ENCODE measurements around the gene CYTH1.

Gene CYTH1

DNA sequence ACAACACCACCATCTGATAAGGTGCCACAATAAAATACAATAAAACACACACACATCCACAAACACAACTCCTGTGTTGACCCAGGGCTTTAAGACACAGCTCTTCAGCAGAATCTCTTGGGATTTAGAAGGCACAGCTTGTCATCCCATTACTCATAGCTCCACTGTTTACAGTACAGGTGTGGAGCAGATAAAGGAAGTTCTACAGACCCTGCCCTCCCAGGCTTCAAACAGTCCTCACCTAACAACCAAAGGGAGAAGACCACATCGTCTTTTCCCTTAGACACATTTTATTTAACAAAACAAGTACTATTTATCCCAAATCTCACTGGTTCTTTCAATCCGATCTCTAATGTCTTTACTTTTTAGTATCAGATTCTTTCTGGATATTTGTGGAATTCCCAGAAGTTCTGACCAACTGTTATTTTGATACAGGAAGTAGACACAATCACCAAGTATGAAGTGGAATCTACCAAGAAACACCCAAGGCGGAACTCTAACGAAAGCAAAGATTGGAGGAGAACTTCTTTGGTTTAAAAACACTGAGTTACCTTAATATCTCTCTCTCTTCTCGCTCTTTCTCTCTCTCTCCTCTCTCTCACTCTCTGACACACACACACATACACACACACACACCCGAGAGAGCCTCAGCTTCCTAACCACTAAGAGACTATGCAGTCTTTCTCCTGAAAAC, 46.1 kb downstream of the CYTH1 start:
- no peak for DNase-seq (ENCODE audit: low spot score)

DNA sequence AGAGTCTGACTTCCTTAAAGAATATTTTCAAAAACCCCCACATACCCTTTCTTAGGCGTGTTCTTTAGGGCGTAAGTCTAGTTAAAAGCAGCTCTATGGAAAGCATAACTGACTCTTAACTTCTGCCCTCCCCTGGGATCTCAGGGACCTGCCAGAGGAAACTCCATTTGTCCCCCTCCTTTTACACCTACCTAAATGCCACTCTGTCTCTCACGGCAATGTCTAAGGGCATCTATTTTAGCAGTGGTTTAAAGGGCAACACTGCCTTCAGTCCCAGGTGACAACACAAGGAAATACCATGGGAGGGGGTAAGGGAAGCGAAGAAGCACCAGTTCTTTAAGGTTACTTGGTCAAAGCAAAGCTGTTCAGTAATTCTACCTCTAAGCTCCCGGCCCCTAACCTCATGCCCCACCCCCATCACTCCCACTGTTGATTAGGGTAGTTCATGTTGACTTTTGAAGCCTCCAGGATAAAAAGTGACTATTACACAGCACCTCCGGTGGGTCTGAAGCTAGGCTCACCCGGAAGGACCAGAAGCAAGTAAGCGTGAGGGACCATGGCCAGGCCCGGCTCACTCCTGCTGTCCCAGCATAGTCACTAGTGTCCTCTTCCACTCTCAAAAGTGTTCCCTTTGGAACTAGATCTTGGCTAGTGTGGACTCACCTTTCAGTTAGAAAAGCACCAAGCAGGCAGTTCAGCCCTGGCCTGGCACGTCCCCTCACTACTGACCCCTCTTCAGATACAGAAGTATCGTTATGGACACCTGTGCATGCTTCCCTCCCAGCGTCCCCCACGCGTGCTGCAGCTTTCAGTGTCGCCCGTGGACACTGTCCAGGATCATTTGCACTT, 47.1 kb downstream of the CYTH1 start:
- no peak for DNase-seq (ENCODE audit: low spot score)

DNA sequence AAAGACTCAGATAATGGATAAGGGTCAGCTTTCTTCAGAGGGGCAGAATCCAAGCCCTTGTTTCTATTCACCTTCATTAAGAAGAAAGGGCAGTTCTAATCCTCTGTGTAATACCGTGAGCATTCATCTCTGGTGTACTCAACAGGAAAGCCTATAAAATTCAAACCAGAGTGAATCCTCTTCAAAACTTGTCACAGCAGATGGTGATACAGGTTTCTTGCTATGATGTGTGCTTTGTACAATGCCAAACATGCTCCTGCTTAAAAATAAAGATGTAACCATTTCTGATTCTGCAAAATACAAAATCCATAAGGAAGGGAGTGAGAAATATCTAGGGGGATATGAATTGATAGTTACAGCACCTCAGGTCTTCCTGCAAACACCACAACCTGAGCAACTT, 49.7 kb downstream of the CYTH1 start:
- DNase-seq (ENCODE audit: low spot score) = no peak

DNA sequence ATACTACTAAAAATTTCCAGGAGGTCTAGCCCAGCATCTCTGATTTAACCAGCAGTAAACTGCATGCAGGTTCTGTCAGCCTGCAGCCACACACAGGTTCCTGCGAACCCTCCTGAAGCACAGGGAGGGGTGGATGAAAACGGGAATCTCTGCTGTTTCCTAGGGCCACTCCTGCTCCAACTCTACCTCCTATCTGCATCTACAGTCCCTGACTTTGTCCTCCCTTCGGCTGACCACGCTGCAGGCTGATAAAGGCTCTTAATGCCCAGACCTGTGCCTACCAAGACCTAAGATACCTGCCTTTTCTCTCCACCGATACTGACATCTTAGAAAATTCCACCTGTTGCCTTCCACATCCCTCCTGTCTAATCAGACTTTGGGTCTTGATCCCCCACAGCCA, 50.2 kb downstream of the CYTH1 start:
- DNase-seq (ENCODE audit: low spot score) = no peak

DNA sequence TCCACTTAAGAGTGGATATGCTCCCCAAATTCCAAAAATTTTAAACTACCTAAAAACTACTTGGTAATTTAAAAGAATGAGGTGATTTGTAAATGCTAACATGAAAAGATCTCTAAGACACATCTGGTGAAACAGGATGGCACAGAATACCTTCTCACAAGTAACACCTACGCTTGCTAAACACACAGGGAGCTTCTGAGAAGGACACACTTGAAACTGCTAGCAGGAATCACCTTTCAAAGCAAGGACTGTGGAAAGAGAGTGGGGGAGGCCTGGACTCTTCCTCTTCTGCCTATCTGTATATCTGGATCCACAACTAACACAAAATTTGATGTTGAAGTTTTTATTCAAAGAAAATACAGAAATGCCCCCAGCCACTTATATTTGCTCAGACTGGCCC, 52.4 kb downstream of the CYTH1 start:
- no peak for DNase-seq (ENCODE audit: low spot score)

DNA sequence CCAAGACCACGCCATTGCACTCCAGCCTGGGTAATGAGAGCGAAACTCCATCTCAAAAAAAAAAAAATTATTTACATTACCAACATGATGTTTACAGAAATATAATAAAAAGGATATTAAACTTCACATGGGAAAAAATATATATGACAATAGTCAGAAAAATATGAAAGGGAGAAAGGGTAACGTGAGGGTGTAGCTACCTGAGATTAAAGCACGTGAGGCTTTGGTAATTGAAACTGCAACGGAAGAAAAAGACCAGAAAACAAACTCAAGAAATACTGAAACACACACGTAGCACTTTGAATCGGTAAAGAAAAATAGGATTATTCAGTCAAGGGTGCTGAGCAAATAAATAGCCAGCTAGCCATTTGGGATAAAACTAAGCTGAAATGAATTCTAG, 53.6 kb downstream of the CYTH1 start:
- no peak for DNase-seq (ENCODE audit: low spot score)

DNA sequence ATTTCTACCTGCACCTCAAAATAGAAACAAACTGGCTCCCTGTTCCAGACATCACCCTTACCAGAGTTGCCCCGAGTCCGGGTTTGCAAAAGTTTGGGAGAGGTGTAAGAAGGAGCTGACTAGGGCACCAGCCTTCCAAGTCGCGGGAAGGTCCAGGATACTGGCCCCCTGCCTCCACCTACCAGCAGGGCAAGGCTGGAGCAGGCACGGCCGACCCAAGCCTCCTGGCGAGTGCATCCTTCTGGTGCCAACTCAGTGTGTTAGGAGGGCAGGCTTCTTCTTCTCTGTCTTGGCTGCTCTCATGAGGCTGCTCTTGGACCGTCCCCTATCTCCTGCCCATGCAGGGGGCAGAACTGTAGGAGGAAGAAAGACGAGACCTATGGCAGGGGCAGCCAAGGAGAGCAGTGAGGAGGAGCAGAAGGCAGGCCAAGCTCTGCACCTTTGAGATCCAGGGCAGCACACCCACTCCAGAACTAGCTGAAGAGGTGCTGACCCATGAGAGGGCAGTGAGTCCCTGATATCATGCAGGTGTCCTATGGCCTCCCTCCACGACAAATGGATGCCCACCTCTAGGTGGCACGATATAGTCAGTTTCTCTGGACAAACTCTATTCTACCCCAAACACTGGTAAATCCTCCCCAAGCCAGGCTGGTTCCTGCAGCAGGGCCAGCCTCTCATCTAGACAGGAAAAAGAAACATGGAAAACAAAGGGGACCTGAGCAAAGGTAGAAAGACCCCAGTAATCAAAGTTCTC, 54.4 kb downstream of the CYTH1 start:
- no peak for DNase-seq (ENCODE audit: low spot score)

DNA sequence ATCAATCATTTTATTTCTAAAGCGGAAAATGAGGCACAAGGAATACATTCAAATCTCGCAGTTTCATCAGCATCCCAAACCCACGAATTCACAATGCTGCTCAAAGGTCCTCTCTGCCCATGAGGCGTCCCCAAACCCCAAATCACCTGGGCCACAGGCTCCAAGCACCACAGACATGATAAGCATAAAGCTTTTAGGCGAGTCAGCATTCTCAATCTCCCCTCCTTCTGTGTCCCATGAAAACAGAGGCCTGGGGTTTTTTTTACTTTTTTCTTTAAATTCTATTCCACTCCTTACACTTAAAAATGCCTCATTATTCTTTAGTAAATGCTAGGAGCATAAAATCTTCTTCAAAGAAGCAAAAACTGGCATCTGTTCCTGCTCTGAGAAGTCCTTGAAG, 55.0 kb downstream of the CYTH1 start:
- no peak for DNase-seq (ENCODE audit: low spot score)

DNA sequence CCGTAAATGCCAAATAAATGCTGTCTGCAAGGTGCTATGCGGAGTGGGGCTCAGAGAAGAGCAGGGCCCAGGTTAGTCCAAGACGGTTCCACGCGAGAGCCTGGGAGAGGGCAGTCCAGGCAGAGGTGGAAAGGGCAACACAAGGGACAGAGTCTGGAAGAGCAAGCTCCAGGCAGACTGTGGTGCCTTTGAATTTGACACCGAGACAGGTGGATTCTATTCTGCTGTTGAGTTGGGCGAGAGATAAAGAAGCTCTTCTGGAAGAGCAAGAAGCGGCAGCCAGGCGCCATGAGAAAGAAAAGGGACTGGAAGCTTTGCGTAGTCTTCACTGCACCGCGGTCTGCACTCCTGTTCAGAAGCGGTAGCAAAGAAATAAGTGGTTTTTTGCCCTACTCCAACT, 55.6 kb downstream of the CYTH1 start:
- DNase-seq (ENCODE audit: low spot score) = no peak

DNA sequence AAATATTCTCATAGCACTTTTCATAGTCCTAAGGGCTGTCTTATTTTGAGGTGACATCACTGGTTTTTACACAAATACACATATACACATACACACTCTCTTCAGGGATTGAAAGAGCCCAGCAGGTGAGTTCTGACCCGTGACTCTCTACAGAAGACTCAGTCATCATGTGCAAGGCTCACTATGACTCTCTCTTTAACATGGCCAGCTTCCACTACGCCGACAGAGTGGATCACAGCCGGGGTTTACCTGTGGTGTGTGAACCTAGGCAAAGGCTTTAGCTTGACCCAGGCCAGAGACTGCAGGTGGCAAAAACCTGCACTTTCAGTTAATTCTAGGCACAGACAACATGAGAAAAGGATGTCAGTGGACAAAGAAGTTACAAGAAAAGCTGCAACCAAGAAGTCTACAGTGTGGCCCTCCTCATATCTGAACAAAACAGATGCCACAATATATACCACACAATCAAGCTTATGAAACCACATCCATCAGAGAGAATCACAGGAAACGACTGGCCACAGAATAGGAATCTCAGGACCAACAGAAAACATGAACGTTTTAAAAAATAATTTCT, 56.5 kb downstream of the CYTH1 start:
- no peak for DNase-seq (ENCODE audit: low spot score)

DNA sequence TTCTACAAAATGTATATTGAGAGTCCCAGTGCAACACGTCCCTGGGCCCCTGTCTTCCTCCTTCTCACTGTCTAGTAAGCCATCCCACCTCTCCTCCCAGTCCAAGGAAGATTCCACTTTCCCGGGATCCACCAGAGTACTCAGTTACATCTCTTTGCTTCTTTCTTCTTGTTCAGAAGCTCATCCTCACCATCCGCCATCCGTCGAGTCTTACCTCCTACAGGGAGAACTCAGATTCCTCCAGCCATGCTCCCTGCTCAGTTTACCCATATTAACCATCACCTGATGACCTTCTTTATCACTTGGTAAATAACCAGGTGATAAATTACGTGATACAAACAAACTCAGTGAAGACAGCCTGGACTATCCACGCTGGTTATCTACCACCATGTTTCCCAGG, 57.1 kb downstream of the CYTH1 start:
- no peak for DNase-seq (ENCODE audit: low spot score)

DNA sequence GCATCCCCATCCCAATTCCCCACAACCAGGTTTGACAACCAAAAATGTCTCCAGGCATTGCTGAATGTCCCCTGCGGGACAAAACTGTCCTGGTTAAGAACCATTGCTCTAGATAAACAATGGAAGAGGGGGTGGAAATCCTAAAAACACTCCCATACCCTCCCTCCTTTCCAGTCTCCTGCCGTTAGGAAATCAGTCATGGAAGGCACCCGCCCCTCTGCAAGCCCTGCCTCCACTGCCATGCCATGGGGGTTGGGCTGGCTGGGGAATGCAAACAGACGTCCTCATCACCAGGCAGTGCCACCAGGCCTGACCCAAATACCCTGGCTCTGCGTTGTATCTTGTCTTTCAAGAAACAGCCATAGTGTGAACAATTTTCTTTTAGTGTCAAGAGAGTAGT, 57.5 kb downstream of the CYTH1 start:
- DNase-seq (ENCODE audit: low spot score) = peak; percentile 60

DNA sequence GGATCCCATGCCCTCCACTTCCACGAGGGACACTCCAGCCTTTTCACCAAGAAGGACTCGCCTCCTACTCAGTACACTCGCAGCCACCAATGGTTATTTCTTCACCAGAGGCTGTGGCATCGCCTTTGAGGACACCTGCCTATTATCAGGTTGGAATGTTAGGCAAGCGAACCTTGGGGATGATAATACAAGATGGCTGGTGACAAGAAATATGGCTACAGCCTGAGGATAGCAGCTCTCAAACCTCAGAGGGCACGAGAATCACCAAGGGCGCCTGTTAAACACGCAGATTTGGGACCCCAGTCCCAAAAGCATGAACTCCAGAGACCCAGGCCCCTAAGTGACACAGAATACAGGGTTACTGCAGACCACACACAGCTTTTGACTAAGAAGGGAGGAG, 58.1 kb downstream of the CYTH1 start:
- no peak for DNase-seq (ENCODE audit: low spot score)

DNA sequence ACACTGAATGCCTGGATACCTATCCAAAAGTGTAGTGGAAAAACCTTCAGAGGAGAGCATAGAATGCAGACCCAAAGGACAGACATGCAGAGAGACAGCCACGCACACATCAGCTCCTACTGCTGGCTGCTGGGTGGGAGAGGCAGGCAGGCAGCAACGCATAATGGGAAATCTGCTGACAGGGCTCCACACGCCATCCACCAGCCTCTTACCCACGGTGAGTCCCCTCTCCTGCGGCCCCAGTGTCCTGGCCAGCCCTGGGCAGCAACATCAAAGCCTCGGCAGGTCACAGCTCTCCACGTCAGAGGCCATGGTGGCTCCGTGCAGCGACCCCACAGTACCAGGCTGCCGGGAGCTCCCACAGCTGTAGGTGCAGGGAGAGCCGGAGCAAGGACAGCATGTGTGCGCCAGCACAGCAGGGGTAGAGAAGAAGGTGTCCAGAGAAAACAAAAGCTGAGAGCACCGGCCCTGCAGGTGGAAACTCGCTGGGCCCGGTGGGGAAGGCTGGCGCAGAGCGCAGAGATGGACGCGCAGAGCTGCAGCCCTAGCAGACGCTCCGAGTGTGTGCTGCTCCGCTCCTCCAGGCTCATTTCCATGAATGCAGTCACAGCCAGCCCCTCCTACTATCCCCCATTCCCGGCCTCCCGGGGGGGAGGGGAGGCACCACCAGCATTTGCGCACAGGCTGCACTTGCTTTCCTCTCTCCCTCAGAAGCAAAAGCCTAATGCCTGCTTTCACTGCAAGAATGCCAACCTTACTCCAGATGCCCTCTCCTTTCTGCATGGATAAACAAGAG, 58.9 kb downstream of the CYTH1 start:
- DNase-seq (ENCODE audit: low spot score) = peak; percentile 90

DNA sequence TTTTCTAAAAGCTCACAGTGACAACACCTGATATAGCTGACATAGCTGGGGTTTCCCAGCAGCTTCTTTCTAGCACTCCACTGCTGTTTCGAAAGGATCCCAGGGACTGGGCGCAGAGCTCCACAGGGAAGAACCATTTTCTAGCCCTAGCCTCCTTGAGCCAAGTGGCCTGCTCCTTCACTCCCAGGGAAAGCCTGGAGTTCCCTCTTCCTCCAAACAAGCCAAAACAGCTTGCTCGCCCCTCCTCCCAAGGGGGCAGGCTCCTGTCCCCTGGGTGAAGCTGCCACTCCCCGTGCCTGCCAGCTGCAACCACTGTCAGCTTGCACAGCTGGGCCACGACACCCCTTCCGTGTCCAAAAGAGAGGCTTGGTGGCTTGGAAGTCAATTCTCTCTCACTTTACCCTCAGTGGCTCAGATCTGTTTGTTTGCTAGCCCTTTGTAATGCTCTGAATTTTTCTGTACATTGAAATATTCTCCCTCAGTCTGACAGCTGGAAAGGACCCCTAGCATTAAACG, 59.8 kb downstream of the CYTH1 start:
- DNase-seq (ENCODE audit: low spot score) = peak; percentile 29

DNA sequence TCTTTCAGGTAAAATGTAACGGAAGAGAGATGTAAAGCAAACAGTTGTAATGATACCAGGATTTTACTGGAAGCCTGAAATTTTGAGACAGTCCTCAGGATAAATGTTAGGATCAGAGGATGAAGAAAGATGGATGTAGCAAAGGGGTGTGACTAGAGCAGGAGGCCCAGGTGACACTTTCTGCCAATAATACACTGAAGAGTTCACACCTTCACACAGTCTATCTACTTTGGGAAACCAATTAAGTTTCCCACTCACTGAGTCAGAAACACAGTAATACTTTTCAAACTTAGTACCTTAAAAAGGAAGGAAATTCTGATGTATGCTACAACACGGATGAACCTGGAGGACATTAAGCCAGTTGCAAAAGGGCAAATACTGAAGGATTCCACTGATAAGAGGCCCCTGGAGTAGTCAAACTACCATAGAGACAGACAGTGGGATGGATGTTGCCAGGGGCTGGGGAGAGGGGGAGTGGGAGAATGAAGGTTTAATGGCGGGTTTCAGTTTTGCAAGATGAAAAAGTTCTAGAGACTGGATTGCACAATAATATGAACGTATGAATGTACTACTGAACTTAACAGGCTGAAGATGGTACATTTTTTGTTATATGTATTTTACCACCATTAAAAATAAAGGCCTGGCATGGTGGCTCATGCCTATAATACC, 62.3 kb downstream of the CYTH1 start:
- DNase-seq (ENCODE audit: low spot score) = no peak

DNA sequence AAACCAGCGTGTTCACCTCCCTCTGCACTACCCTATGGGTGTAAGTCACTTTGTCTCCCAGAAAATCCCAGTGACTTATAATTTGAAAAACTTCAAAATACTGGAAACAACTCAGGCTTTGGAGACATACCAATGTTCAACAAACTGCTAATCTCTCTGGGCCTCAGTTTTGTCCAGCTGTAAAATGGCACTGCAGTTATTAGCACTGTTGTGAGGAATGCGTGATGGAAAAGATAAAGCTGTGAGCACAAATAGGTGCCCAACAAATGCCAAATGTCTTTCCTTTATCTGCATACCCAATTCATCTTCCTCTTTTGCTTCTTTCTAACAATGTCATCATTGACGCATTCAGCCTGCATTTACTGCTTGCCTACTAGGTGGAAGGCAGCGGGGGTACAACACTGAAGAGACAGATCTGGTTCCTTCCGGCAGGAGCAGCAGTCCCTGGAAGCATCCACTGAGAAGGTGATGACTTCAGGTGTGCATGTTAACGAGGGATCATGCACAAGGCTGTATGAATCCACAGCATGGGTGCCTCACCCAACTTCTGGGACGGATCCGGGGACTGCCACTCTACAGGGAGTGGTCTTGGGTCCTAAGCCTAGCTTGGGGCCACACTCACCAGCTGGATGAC, 63.4 kb downstream of the CYTH1 start:
- DNase-seq (ENCODE audit: low spot score) = no peak

DNA sequence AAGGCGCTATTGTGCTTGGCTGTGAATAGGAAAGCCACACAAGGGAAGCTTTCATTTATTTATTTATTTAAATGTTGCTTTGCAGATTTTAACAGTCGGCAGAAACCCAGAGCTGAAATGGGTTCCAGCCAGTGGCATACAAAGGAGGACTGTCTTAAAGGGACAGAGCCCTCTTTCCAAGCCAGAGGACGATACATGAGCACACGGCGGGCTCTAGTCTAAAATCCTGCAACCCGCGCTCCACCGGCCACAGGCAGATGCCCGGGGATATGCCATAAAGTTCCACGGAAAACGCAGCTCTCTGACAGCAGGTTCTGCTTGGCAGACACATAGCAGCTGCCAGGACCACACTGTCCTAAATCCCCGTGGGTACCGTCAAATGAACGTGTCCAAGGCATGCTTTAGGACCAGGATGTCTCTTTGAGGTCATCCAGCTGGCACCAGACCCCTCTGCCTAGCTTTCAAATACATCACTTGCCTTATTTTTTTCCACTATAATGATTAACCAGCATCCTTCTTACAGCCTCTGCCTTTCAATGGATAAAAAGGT, 64.6 kb downstream of the CYTH1 start:
- DNase-seq (ENCODE audit: low spot score) = no peak

DNA sequence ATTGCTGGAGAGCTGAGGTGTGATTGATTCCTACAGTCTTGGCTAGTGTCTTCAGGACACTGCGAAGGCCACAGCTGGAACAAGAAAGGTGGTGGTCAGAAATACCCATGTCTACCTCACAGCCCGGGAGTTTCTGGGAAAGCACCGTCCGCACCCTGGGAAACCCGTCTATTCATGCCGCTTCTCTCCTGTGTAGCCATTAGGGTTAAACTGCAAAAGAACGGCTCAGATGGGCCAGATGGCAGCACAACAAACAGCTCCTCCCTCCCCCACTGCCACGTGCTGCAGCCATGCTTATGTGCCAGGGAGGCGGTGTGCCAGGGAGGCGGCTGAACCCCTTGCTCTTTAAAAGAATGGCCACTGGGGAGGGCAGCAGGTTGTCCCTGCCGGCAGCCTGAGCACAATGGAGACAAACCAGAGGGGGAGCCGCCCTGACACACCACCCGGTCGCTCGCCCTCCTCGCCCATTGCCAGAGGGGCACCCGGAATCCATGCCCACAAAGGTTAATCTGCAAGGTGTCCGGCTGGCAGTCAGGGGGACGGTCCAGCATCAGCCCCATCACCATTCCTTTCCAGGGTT, 65.2 kb downstream of the CYTH1 start:
- DNase-seq (ENCODE audit: low spot score) = peak; percentile 33

DNA sequence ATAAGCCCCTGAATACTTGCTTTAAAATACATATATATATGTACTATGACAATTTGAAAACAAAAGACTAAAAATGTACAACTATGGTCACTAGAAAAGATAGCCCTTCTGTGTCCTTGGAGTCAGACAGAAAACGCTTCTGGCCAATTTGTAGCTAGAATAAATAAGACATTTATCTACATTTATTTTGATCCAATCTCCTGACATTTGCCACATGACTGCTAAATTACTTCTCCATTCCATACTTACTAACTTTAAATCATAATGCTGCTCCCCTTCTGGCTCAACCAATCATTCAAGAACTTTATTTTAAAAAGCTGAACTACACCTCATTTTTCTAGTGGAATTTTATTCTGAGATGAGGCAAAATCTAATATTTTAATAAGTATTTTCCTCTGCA, 65.8 kb downstream of the CYTH1 start:
- DNase-seq (ENCODE audit: low spot score) = no peak

Measured in iPS-NIHi11 (cell line).